ENCODE measurements around the gene B4GALT5.

The B4GALT5 gene

GRCh38 chr20:49591217-49591865 lies 122.3 kb downstream of the B4GALT5 start:
- in situ Hi-C loops (cut with HindIII; ENCODE audit: low sequenced_read_pairs) = no loop called here

DNA sequence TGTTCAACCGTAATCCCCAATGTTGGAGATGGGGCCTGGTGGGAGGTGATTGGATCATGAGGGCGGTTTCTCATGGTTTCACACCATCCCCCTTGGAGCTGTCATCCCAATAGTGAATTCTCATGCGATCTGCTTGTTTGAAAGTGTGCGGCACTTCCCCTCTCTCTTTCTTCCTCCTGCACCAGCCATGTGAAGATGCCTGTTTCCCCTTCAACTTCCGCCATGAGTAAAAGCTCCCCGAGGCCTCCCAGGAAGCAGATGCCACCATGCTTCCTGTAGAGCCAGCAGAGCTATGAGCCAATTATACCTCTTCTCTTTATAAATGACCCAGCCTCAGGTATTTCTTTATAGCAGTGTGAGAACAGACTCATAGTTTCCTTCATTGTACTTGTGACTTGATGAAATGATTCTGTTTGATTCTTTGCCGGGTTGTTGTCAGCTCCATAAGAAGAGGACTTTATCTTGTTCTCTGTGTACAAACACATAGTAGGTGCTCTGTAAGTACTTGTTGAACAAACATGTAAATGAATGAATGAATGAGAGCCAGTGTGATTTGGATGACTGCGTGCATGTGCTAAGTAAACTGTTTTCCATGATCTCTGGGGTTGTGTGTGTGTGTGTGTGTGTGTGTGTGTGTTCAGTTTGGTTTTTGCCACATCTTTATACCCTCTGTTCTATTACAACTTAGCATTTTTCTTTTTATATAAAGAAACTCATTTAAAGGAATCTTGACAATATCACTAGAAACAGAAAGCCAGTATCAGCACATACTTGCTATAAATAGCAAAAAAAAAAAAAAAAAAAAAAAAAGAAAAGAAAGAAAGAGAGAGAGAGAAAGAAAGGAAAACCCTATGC lies 123.3 kb downstream of the B4GALT5 start:
- in situ Hi-C loops (cut with HindIII; ENCODE audit: low sequenced_read_pairs) = no loop called here

DNA sequence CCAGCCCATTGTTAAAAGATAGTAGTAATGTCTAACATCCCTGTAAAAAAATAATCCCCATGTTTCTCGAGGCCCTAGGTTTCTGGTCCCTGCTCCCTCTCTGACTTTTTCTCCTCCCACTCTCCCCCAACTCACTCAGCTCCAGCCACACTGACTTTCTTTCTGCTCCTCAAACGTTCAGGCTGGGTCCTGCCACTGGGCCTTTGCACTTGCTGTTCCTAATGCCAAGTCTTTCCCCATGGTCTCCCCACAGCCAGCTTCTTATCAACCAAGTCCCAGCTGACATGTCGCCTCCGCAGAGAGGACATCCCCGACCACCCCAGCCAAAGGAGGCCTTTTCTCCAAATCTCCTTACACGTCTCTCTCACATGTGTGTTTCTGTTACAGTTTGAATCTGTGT lies 123.9 kb downstream of the B4GALT5 start:
- in situ Hi-C loops (cut with HindIII; ENCODE audit: low sequenced_read_pairs) = no loop called here

DNA sequence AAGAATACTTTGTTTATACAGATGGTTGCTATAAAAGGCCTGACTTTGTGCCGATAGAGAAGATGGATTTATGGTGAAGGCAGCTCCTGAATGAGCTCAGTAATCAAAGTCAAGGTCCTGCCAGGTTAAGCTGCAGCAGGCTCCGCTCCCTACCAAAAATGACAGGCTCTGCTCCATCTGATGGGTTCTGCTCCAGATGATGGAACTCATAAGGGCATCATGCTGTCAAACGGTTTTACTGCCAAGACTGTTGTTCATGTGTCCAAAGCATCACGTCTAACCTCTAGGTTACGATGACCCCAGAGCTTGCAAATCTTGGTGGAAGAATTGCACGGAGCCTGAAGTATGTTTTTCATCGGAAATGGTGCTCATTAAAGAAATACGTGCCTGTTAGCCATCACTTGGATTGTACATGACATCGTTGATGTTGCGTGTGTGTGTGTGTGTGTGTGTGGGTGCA lies 126.5 kb downstream of the B4GALT5 start:
- in situ Hi-C loops (cut with HindIII; ENCODE audit: low sequenced_read_pairs) = no loop called here

DNA sequence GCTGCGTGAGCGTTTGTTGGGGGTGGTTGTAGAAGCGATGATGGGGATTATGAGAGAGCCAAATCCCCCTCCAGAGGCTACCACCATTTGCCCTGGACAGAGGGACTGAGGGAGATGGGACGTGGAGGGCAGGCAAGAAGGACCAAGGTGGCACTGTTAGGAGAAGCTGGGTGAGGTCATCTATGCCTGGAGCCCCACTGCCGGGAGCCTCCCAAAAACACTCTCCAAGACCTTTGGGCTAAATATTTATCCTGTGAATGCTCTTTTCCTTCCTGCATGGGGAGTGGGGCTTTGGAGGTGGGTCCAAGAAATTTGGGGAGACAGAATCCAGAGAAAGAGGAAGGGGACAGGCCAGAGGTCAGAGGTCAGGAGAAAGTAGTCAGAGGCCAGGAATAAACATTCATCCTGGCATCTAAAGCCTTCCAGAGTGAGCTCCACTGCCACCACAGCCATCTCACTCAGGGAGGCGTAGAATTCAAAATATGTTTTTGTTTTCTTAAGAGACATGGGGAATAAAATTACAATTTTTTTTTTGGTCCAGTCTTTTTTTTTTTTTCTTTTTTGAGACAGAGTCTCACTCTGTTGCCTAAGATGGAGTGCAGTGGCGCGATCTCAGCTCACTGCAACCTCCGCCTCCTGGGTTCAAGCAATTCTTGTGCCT lies 128.0 kb downstream of the B4GALT5 start:
- in situ Hi-C loops (cut with HindIII; ENCODE audit: low sequenced_read_pairs) = no loop called here

DNA sequence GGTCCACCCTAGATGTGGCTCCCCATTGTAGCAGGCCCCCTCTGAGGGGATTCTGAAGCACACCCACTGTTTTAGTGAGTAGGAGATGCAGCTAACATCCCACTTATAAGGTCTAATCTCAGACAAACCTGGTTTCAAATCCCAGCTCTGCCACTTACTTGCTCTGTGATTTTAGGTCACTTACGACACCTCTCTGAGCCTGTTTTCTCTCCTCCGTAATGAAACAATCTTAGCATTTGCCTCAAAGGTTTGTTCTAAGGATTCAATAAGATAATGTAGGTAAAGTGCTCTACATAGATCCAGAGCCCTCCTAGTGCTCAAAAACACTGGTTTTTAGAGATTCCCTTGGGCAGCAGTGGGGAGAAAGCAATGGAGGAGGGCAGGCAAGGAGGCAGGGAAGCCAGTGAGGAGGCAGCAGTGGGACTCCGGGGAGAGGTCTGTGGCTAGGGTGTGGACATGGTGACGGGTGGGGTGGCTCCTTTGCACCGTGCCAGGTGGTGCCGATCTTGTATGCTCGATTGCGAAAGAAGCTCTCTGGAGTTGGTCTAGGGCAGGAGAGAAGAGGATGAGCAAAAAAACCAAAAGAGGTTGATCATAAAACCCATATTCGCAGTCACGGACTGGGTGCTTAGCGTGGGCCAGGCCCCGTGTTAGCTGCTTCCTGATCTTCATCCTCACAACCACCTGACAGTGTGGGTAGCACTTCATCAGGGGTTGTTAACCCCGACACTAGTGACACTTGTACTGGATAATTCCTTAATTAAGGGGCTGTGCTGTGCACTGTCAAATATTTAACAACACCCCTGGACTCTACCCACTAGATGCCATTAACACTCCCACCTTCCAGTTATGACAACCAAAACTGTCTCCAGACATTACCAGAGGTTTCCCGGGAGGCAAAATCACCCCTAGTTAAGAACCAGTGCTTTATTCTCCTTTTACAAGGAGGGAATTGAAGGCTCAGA lies 129.0 kb downstream of the B4GALT5 start:
- in situ Hi-C loops (cut with HindIII; ENCODE audit: low sequenced_read_pairs) = no loop called here

DNA sequence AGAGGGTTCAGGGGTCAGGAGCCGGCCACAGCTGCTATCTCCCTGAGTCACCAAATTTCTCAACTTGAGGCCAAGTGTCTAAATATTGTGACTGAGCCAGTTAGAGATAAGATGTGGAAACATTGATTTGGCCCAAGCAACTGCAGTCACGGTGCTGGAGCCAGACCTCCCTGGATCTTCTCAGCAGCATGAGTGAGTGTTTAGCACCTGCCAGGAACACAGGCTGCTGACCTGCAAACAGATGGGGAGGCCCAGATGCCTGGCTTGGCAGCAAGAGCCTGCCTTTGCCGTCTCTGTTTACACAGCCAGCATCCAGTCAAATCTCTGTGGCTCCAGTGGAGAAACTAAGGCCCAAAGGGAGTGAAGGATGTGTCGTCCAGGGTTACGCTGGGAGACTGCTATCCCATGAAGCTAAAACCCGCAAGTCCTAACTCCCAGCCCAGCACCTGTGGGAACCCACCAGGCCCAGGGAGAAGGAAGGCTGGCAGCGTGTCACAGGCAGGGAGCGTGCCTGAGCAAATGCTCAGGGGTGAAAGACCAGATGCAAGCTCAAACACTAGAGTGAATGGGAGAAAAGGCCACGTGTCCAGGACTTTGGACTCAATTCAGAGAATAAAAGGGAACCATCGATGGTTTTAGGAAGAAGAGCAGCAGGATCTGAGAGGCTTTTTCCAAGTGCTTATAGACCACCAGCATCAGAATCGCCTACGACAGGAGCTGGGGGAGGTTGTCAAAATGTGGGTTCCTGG lies 129.8 kb downstream of the B4GALT5 start:
- in situ Hi-C loops (cut with HindIII; ENCODE audit: low sequenced_read_pairs) = no loop called here

DNA sequence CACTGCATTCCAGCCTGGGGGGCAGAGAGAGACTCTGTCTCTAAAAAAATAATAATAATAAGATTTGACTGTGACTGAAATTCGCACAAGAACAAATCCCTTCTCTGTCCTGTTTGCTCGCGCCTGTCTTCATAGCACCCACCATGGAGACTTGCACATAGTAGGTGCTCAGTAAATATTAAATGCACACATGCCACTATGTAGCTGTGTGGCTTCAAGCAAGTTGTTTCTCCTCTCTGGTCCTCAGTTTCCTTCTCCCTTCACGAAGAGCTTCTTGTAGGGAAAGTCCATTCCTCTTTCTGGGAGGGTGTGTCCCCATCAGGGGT lies 130.4 kb downstream of the B4GALT5 start:
- in situ Hi-C loops (cut with HindIII; ENCODE audit: low sequenced_read_pairs) = no loop called here
